SK-N-SH treated with all-trans-retinoic acid at 6 μM for 48 hours (cell line): ENCODE results near the gene HCAR2.

ENCODE experiments used
- BACH2 ChIP-seq: fragments of 250-450 bp; sonication (Bioruptor Pico); IDR thresholded peaks from 2 replicates; pipeline ENCODE4 v1.9.0; 2021; ENCODE audit warnings: mild to moderate bottlenecking, borderline replicate concordance
- CREB5 ChIP-seq: fragments of 250-450 bp; sonication (Bioruptor Pico); IDR thresholded peaks from 2 replicates; pipeline ENCODE4 v1.5.1; 2020; ENCODE audit warnings: low read depth, mild to moderate bottlenecking, moderate library complexity
- CSDC2 ChIP-seq: fragments of 250-450 bp; sonication (Bioruptor Pico); IDR thresholded peaks from 2 replicates; pipeline ENCODE4 v1.5.0; 2020; ENCODE audit warnings: mild to moderate bottlenecking, moderate library complexity
- ESRRG ChIP-seq: fragments of 250-450 bp; sonication (Bioruptor Pico); IDR thresholded peaks from 2 replicates; pipeline ENCODE4 v1.6.1; 2021; ENCODE audit warnings: mild to moderate bottlenecking
- ISL1 ChIP-seq: fragments of 250-450 bp; sonication (Bioruptor Pico); IDR thresholded peaks from 2 replicates; pipeline ENCODE4 v2.1.2; 2022; ENCODE audit warnings: mild to moderate bottlenecking, moderate library complexity
- OSR1 ChIP-seq: fragments of 250-450 bp; sonication (Bioruptor Pico); IDR thresholded peaks from 2 replicates; pipeline ENCODE4 v1.8.0; 2022; ENCODE audit warnings: moderate library complexity, mild to moderate bottlenecking, inconsistent platforms
- PATZ1 ChIP-seq: fragments of 250-450 bp; sonication (Bioruptor Pico); IDR thresholded peaks from 2 replicates; pipeline ENCODE4 v1.8.0; 2020; ENCODE audit warnings: mild to moderate bottlenecking, moderate library complexity, borderline replicate concordance
- POU6F1 ChIP-seq: fragments of 250-450 bp; sonication (Bioruptor Pico); IDR thresholded peaks from 2 replicates; pipeline ENCODE4 v1.8.0; 2021; ENCODE audit warnings: low read depth, mild to moderate bottlenecking, moderate library complexity, borderline replicate concordance
- TOX ChIP-seq: fragments of 250-450 bp; sonication (Bioruptor Pico); IDR thresholded peaks from 2 replicates; pipeline ENCODE4 v1.8.0; 2021; ENCODE audit warnings: mild to moderate bottlenecking, moderate library complexity, borderline replicate concordance
- ZFP30 ChIP-seq: fragments of 450-650 bp; formaldehyde crosslinking; IDR thresholded peaks from 2 replicates; pipeline ENCODE4 v1.5.0; 2022; ENCODE audit warnings: mild to moderate bottlenecking, moderate library complexity
- ZNF565 ChIP-seq: fragments of 450-650 bp; formaldehyde crosslinking; conservative IDR thresholded peaks from 2 replicates; pipeline ENCODE4 v1.5.0; 2020; ENCODE audit warnings: low read depth, mild to moderate bottlenecking, moderate library complexity

GRCh38 chr12:122743895-122744525, 40.9 kb upstream of the HCAR2 start:
- TF ChIP-seq ISL1 (no peak), CREB5 (no peak), ZNF565 (CRISPR knock-in tag) (no peak), PATZ1 (CRISPR knock-in tag) (no peak), OSR1 (CRISPR knock-in tag) (no peak), BACH2 (CRISPR knock-in tag) (no peak), POU6F1 (CRISPR knock-in tag) (no peak), ESRRG (CRISPR knock-in tag) (no peak), CSDC2 (CRISPR knock-in tag) (no peak), ZFP30 (CRISPR knock-in tag) (no peak), TOX (no peak)
